ENCODE data around the gene SGPP2. TPM values are rescaled to one million over a fixed set of nuclear protein-coding genes. Genes with fewer than 3 reads are reported as not detected.

Gene SGPP2
- total and polyA plus RNA-seq, 2 experiments from 2014 or later, result 0.08 TPM; not detected in 1

DNA sequence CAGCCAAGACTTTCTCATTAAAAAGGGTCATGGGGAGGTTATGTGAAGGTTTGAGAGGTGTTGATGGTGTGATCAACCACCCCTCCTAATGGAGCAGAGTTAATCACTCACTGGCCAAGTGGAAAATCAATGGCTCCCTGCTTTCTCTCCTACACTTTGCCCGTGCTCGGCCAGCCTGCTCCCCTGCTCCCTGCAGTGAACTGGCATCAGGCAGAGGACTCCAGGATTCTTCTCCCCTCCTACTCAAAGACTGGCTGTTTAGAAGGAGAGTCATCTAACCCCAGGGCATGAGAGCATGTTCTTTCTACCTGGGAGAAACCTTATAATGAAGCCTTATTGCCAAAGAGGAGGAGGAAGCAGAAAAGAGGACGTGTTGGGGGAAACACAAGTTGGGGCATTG is 74.9 kb downstream of the SGPP2 start (continued):
- TF ChIP-seq CTCF (conservative IDR thresholded peaks at IDR 0.05; ENCODE audit: low read depth in 2 of 2), result no peak
- no peak for TF ChIP-seq REST (IDR thresholded peaks at IDR 0.05; ENCODE audit: unreplicated experiment)
- no peak for TF ChIP-seq STAT1 (IDR thresholded peaks at IDR 0.05; ENCODE audit: unreplicated experiment)
- no peak for TF ChIP-seq EZH2 (IDR thresholded peaks at IDR 0.05; ENCODE audit: low read depth, unreplicated experiment)
- no peak for TF ChIP-seq ETS1 (IDR thresholded peaks at IDR 0.05)
- TF ChIP-seq EZH2phosphoT487 (IDR thresholded peaks at IDR 0.05; ENCODE audit: unreplicated experiment), result no peak
- TF ChIP-seq JUNB (IDR thresholded peaks at IDR 0.05; ENCODE audit: unreplicated experiment), result no peak

DNA sequence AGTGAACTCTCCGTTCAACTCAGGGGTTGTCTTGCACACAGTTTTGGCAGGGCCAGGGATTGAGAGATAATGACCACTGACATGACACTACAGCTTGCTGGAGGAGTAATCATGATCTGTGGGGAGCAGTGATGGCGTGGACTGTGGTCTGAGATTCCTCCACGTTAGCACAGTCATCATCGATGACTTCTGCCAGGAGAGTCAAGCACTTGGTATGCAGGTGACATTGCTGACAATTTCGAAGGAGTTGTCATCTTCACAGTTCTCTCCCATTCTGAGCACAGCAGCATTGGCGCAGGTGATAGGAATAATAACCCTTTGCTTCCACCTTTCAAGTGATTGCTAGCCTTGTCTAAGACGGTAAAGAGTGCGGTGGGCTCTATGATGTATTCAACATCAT is 79.8 kb downstream of the SGPP2 start:
- no peak overlapping the region for H3K4me3 ChIP-seq
- Mint-ChIP-seq H3K27ac (no peak overlapping the region), H3K36me3 (ENCODE audit: low read depth) (no peaks in the 10 kb centered on the region), H3K4me3 (no peak overlapping the region), H3K4me1 (no peaks in the 10 kb centered on the region), H3K27me3 (ENCODE audit: insufficient read depth, low read depth, poor library complexity) (no peaks in the 10 kb centered on the region), H3K9me3 (no peaks in the 10 kb centered on the region)
- H4K20me1 ChIP-seq (replicated peaks; ENCODE audit: insufficient read depth), result no peaks in the 10 kb centered on the region; the same call in 1 of the 2 replicates
- no peaks in the 10 kb centered on the region for H3K27me3 ChIP-seq (ENCODE audit: insufficient read depth)
- no peaks in the 10 kb centered on the region for H3K79me2 ChIP-seq (replicated peaks; ENCODE audit: insufficient read depth)
- no peak overlapping the region for H3K27ac ChIP-seq (ENCODE audit: low read depth)
- H3K4me2 ChIP-seq, result no peak overlapping the region
- DNase-seq (ENCODE audit: low spot score), result no peak
- no peaks in the 10 kb centered on the region for H3K36me3 ChIP-seq (ENCODE audit: insufficient read depth)
- ATAC-seq, result no peak
- no peaks in the 10 kb centered on the region for H3F3A ChIP-seq (replicated peaks; ENCODE audit: low read depth)
- H3K9me2 ChIP-seq (ENCODE audit: insufficient read depth), result no peaks in the 10 kb centered on the region
- H3K4me1 ChIP-seq (ENCODE audit: insufficient read depth), result no peaks in the 10 kb centered on the region
- H2AFZ ChIP-seq, result no peak overlapping the region
- TF ChIP-seq CREB1 (CRISPR knock-in tag; IDR thresholded peaks at IDR 0.05; ENCODE audit: low read depth) (no peak), ETS1 (IDR thresholded peaks at IDR 0.05) (no peak), NANOG (IDR thresholded peaks at IDR 0.05; ENCODE audit: borderline replicate concordance) (no peak), JUNB (IDR thresholded peaks at IDR 0.05; ENCODE audit: unreplicated experiment) (no peak), EZH2phosphoT487 (IDR thresholded peaks at IDR 0.05; ENCODE audit: unreplicated experiment) (no peak), POLR2AphosphoS5 (IDR thresholded peaks at IDR 0.05; ENCODE audit: low read depth) (no peak), CTCF (conservative IDR thresholded peaks at IDR 0.05; ENCODE audit: low read depth in 2 of 2) (no peak), REST (IDR thresholded peaks at IDR 0.05; ENCODE audit: unreplicated experiment) (no peak), STAT1 (IDR thresholded peaks at IDR 0.05; ENCODE audit: unreplicated experiment) (no peak), ZNF114 (CRISPR knock-in tag; IDR thresholded peaks at IDR 0.05) (no peak)
